ENCODE data around the gene CFAP100. TPM values are rescaled to one million over a fixed set of nuclear protein-coding genes. Genes with fewer than 3 reads are reported as not detected.

CFAP100 gene
- total RNA-seq, 1 experiment from 2014 or later, result not detected

GRCh38 chr3:126422571-126423091 lies 27.9 kb downstream of the CFAP100 start:
- BruUV-seq (replicated peaks), result no TSS peak
- H3K27ac Mint-ChIP-seq (ENCODE audit: unreplicated experiment), result no peak overlapping the region
- Histone ChIP-seq H3K9me3 (peaks cover 13% of the 10 kb centered on the region), H3K4me1 (0 out of 2 replicates have a peak, but pooled peaks cover 4% of the 10 kb centered on the region), H3K27me3 (replicated peaks; ENCODE audit: control insufficient read depth, insufficient read depth, low read length) (no peaks in the 10 kb centered on the region), H3K4me3 (ENCODE audit: low read depth, low read length) (no peak overlapping the region), H3K36me3 (ENCODE audit: control insufficient read depth, insufficient read depth, low read length) (no peaks in the 10 kb centered on the region)
- intact Hi-C loops (cut with micrococcal nuclease; ENCODE audit: unreplicated experiment), result no loop called here
- H3K4me3 Mint-ChIP-seq (ENCODE audit: unreplicated experiment), result no peak overlapping the region
- H3K9me3 Mint-ChIP-seq (ENCODE audit: unreplicated experiment), result peaks cover 20% of the 10 kb centered on the region
- no peak for DNase-seq
- TF ChIP-seq CTCF (IDR thresholded peaks at IDR 0.05; ENCODE audit: insufficient read depth in 1 of 2, low read depth in 1 of 2, low read length in 1 of 2, severe bottlenecking in 1 of 2, unreplicated experiment in 1 of 2), result no peak
- ChIA-PET POLR2A (no interaction called here), CTCF (no interaction called here)
- no peaks in the 10 kb centered on the region for H3K36me3 Mint-ChIP-seq (ENCODE audit: insufficient read depth, unreplicated experiment)
- no peaks in the 10 kb centered on the region for H3K27me3 Mint-ChIP-seq (ENCODE audit: insufficient read depth, unreplicated experiment)
- H3K4me1 Mint-ChIP-seq (ENCODE audit: low read depth, unreplicated experiment), result no peaks in the 10 kb centered on the region

DNA sequence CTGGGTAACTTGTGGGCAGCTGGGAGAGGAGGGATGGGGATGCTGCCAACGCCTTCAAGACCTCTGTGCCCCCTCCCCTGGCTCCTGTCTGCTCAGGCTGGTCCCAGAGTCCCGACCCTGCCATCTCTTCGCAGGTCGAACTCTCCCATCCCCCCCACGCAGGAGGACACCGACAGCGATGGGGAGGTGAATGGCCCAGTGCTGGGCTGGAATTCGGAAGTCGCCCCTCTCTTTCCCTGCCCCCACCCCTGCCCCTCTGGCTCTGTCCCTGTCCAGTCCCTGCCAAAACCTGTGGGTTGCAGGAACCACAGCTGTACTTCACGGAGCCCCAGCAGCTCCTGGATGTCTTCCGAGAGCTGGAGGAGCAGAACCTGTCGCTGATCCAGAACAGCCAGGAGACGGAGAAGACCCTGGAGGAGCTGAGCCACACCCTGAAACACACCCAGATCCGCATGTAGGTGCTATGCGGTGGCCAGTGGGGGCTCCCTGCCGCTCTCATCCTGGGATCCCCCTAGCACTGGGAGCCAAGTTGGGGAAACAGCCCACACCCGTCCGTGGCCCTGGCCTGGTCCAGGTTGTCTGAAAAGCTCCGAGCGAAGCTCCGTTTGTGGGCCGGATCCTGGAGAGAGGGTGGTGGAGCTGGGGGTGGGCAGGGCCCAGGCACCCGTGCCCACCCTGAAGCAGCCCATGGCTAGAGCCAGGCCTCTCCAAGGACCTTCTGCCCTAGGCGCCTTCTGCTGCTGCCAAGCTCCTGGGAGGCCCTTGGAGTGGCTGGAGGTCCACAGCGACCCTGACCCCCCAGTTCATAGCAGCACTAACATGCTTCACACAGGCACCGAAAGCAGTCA lies 28.7 kb downstream of the CFAP100 start:
- peaks cover 13% of the 10 kb centered on the region for H3K9me3 ChIP-seq
- H3K27me3 ChIP-seq (replicated peaks; ENCODE audit: control insufficient read depth, insufficient read depth, low read length), result no peaks in the 10 kb centered on the region
- intact Hi-C loops (cut with micrococcal nuclease; ENCODE audit: unreplicated experiment), result no loop called here
- POLR2A ChIA-PET, result no interaction called here
- CTCF ChIA-PET, result no interaction called here
- Mint-ChIP-seq H3K27ac (ENCODE audit: unreplicated experiment) (no peak overlapping the region), H3K36me3 (ENCODE audit: insufficient read depth, unreplicated experiment) (no peaks in the 10 kb centered on the region), H3K27me3 (ENCODE audit: insufficient read depth, unreplicated experiment) (no peaks in the 10 kb centered on the region), H3K4me3 (ENCODE audit: unreplicated experiment) (no peak overlapping the region), H3K4me1 (ENCODE audit: low read depth, unreplicated experiment) (no peaks in the 10 kb centered on the region), H3K9me3 (ENCODE audit: unreplicated experiment) (peaks cover 21% of the 10 kb centered on the region)
- TF ChIP-seq CTCF (IDR thresholded peaks at IDR 0.05; ENCODE audit: insufficient read depth in 1 of 2, low read depth in 1 of 2, low read length in 1 of 2, severe bottlenecking in 1 of 2, unreplicated experiment in 1 of 2), result no peak
- no peaks in the 10 kb centered on the region for H3K36me3 ChIP-seq (ENCODE audit: control insufficient read depth, insufficient read depth, low read length)
- no TSS peak for BruUV-seq (replicated peaks)
- 0 out of 2 replicates have a peak, but pooled peaks cover 4% of the 10 kb centered on the region for H3K4me1 ChIP-seq
- no peak for DNase-seq
- no peak overlapping the region for H3K4me3 ChIP-seq (ENCODE audit: low read depth, low read length)

DNA sequence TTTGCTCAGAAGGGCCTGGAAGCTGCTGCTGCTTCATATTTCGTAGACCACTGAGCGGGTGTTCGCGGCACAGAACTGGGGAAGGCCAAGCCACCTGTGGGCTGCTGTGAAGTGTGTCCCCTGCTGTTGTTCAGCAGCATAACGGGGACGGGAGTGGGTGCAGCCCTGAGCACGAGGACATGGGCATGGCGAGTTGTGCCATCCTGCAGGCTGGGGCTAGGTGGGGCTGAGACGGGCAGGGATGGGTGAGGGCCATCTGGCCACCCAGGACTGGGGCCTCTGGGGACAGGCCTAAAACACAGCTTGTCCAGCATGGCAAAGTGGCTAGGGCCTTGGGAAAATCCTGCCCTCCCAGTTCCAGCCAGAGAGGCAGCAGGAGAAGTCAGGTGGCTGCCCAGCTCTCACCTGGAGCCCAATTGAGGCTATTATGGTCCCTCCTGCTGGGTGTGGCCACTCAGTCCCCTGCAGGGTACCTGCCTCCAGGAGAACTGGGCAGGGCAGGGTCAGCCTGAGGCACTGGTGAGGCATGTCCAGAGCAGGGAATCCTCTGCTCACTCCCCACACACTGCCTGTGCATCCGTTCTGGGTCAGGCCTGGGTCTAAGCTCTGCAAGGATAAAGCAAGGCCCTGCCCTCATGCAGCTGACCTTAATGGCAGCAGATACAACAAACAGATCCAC lies 29.5 kb downstream of the CFAP100 start:
- Mint-ChIP-seq H3K4me3 (ENCODE audit: unreplicated experiment) (no peak overlapping the region), H3K4me1 (ENCODE audit: low read depth, unreplicated experiment) (no peaks in the 10 kb centered on the region), H3K27me3 (ENCODE audit: insufficient read depth, unreplicated experiment) (no peaks in the 10 kb centered on the region), H3K27ac (ENCODE audit: unreplicated experiment) (no peak overlapping the region), H3K36me3 (ENCODE audit: insufficient read depth, unreplicated experiment) (no peaks in the 10 kb centered on the region), H3K9me3 (ENCODE audit: unreplicated experiment) (peaks cover 21% of the 10 kb centered on the region)
- no TSS peak for BruUV-seq (replicated peaks)
- no peaks in the 10 kb centered on the region for H3K36me3 ChIP-seq (ENCODE audit: control insufficient read depth, insufficient read depth, low read length)
- H3K4me3 ChIP-seq (ENCODE audit: low read depth, low read length), result no peak overlapping the region
- CTCF ChIA-PET, result no interaction called here
- intact Hi-C loops (cut with micrococcal nuclease; ENCODE audit: unreplicated experiment), result no loop called here
- DNase-seq, result peak in 1 of 2 experiments; percentile 27
- POLR2A ChIA-PET, result no interaction called here
- H3K27me3 ChIP-seq (replicated peaks; ENCODE audit: control insufficient read depth, insufficient read depth, low read length), result no peaks in the 10 kb centered on the region
- TF ChIP-seq CTCF (IDR thresholded peaks at IDR 0.05; ENCODE audit: insufficient read depth in 1 of 2, low read depth in 1 of 2, low read length in 1 of 2, severe bottlenecking in 1 of 2, unreplicated experiment in 1 of 2), result no peak
- H3K4me1 ChIP-seq, result 0 out of 2 replicates have a peak, but pooled peaks cover 4% of the 10 kb centered on the region
- H3K9me3 ChIP-seq, result peaks cover 13% of the 10 kb centered on the region

Data from Caco-2 (cell line).